Anterior cingulate cortex (tissue), 58 donors: ENCODE results near the gene AGAP1.
"Not testable (repeated sequence)": the region's sequence is repeated elsewhere in the genome, so short reads cannot be mapped to it uniquely, and the experiment has no call there.

Experiments used
- DNase-seq, 58 donors: peaks; one replicate each; lab custom pipeline; 2025; lab: John Stamatoyannopoulos, UW

AGAP1 gene

DNA sequence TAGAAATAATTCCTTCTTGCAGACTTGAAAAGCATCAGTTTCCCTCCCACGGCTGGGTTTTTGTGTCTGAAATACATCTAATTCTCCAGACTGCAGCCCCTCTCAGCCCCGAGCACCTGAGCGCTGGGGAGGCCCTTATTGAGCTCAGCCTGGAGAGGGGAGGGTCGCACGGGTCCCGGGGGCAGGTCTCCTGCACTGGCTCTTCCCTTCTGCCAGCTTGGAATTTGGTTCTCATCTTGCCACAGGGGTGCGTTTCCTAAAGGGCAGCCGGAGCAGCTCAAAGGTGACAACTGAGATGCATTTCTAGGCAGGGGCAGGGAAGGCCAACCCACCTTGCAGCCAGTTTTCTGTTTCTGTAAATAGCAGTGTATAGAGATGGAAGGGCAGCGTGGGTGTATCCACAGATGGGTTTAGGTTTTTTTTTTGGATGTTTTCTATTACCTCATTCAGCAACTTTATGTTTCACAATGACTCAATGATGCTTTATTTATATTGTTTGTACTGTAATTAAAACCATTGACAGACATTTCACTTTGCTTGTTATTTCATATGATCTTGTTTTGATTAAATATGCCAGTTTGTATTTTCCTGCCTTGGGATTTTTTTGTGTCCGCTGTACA is 637.3 kb downstream of the AGAP1 start:
- DNase-seq = no peak

GRCh38 chr2:236133410-236134012 is 639.7 kb downstream of the AGAP1 start:
- DNase-seq = no peak

DNA sequence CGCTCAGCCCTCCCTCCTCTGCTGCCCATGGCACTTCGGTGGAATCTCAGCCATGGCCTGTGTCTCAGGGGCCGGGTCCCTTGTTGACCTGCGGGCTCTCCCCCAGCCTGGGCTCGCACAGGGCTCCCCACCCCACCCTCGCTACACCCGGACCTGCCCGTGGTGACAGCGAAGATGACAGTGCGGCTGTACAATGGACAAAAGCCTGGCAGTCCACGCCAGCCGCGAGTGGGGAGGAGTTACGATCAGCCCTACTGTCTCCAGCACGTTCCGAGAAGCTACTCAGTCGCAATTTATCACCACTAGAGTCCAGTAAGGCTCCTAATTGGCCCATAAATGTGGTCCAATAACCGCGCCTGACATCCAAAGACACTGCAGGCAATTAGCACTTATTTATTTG is 642.7 kb downstream of the AGAP1 start:
- peak in 17 of 58 donors; percentile 5 to 55 (median 17) for DNase-seq

GRCh38 chr2:236137066-236137465 is 643.2 kb downstream of the AGAP1 start:
- DNase-seq = no peak

DNA sequence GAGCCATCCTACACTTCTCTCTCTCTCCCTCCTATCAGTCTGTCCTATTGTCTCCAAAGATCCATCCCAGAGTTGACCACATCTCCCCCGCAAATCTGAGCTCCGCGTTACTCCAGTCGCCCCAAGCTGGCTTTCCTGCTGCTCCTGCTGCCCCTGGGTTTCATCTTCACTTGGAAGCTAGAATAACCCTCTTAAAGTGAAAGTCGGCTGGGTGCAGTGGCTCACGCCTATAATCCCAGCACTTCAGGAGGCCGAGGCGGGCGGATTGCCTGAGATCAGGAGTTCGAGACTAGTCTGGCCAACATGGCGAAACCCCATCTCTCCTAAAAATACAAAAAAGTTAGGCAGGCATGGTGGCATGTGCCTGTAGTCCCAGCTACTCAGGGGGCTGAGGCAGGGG is 647.8 kb downstream of the AGAP1 start:
- DNase-seq = not testable (repeated sequence)

- no peak for DNase-seq
Observed at GRCh38 chr2:236143811-236144210, 650.0 kb downstream of the AGAP1 start.

DNA sequence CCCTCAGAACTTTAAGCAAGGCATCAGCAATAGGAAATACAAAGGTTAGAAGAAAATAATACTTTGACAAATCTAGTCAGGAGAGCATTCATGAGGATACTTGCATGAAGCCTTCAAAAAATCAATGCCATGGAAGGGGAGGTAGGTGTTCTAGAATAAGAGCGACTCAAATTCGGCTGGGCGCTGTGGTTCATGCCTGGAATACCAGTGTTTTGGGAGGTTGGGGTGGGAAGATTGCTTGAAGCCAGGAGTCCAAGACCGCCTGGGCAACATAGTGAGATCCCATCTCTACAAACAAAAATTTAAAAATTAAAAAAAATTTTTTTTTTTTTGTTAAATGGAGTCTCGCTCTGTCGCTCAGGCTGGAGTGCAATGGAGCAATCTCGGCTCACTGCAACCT is 652.6 kb downstream of the AGAP1 start:
- no peak for DNase-seq

DNA sequence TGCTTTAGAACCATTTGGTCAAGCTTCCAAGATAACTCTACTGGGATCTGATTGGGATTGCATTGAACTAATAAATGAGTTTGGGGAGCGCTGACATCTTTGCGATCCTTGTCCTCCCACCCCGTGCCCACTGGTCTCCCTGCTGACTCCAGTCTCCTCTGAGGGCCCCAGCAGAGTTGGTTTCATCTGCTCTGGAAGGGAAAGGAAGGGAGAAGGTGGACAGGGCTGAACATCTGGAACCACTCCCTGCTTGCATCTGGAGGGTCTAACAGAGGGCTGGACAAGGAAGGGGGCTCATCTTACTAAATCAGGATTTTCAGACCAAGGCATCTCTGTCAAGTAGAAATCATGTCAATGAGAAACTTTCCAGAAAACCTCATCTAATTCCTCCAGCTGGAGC is 661.6 kb downstream of the AGAP1 start:
- no peak for DNase-seq

GRCh38 chr2:236156095-236156859 is 662.4 kb downstream of the AGAP1 start:
- no peak for DNase-seq

DNA sequence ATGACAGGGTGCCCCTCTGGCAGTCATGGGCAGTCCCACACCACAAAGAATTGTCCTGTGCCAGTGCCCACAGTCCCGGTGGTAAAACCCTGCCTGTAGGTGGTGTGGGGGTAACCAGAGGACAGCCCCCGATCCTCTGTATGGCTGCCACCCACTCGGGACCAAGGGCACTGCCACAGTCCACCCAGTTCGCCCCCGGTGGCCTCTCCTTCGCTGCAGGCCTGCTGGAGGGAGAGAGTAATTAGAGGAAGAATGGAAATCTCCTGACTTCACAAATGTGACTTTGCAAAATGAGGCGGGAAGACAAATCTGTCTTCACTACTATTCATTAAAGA is 663.0 kb downstream of the AGAP1 start:
- DNase-seq = no peak

DNA sequence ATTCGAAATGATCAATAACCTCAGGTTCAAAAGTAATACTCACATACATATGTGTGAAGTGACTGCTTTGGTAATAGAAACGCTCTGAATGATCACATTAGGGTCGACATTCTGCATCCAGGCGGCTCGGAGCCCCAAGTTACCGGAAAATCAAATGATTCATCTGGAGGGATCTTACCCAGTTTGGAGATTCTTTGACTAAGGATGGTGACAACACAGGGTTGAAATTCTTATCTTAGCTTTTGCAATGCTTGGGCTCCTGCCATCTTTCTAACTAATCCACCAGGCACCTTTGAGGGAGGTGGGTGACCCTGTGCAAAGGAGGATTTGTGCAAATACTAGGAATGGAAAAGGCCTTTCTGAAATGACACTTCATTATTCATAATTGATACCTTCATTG is 663.5 kb downstream of the AGAP1 start:
- DNase-seq = no peak

DNA sequence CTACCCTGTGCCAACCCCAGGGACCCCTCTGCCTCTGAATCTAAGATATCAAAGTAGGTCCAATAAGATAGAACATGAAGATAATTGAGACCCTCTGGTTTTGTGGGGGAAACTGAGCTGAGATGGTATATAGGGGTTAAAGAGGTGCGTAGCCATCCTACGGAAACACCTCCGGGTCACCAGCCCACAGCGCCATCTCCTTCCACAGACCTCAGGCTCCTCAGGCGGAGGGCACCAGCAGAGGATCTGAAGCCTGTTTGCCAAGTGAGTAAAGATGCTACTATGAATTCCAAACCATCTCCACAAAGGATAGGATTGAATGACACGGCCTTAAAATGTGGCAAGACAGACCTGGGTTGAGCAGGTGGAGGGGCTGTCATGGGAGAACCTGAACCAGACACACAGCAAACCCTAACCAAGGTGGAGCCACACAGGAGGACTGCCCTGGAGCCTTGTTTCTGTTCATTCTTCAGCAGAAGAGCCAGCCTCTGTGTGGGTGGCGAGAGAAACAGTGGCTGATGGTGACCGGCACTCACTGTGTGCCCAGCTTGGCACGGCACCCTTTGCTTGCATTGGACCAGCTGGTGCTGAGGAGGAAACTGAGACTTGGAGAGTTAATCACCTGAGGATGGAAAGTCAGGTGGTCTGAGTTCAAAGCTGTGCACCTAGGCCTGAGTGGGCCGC is 664.1 kb downstream of the AGAP1 start:
- DNase-seq = no peak

GRCh38 chr2:236158969-236159777 is 665.3 kb downstream of the AGAP1 start:
- DNase-seq = no peak

DNA sequence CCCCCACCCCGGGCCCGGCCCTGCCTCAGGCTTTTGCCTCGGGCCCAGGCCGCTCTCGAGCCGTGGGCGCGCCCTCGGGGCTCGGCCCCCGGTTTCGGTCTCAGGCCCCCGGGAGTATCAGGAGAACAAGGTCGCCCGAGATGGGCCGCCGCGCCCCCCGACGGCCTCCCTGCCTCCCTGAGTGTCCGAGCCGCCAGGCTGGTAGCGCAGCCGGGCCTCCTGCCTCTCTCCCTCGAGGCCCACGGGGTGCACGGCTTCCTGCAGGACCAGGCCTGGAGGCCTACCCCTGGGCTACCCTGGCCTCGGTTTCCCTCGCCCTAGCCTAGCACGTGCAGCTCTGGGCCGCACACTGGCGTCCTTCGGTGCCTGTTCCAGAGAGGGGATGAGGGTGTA is 665.9 kb downstream of the AGAP1 start:
- DNase-seq = no peak

- DNase-seq = no peak
Observed at GRCh38 chr2:236160366-236161081, 666.7 kb downstream of the AGAP1 start.

GRCh38 chr2:236161082-236161462 is 667.2 kb downstream of the AGAP1 start:
- DNase-seq = no peak

DNA sequence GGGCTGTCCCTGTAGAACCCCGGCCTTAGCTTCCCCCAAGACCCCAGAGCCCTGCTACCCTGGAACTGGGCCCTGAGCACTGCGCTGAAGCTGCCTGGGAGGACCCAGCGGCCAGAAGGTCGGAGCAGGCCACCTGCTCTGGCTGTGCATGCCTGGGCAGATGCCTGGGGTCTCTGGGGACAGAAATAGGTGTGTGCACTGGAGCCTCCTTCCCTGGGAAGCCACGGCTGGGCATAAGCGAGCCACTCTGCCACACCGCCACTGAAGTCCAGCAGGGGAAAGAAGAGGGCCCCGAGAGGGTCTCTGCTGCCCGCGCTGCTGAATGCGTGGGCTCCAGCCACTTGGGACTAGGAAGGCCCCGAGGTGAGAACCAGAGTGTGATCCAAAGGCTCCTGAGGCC is 667.7 kb downstream of the AGAP1 start:
- no peak for DNase-seq

- DNase-seq = no peak
Observed at GRCh38 chr2:236162031-236162845, 668.4 kb downstream of the AGAP1 start.

GRCh38 chr2:236162882-236163470 is 669.1 kb downstream of the AGAP1 start:
- no peak for DNase-seq
